ENCODE results near the gene DUOXA1.

DNA sequence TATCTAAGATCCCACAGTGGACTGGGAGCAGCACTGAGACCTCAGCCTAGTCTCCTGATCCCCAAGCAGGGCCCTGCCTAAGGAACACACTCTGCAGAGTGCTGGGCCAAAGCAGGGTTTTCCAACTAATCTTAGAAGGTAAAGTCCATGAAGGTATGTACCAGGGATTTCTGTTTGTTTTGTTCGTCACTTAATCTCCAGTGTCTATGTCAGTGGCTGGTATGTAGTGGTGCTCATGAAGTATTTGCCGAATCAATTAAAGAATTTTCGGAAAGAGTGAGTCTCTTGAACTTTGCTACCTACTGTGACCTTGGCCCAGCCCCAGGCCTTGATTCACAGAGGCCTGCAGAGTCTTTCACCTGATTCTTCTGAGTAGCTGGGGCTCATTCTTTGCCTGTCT, 1.8 kb upstream of the DUOXA1 start:
- no peak for TF ChIP-seq GATA1 (IDR thresholded peaks at IDR 0.05; ENCODE audit: low read depth, low read length)
- no peak for TF ChIP-seq POLR2A (IDR thresholded peaks at IDR 0.05; ENCODE audit: low read length)
